Esophagus squamous epithelium (tissue), 5 donors: ENCODE data around the gene AKIRIN2. TPM values are rescaled to one million over a fixed set of nuclear protein-coding genes. Genes with fewer than 3 reads are reported as not detected.

Experiments
- DNase-seq: peaks from one replicate; lab custom pipeline; 2025; lab: John Stamatoyannopoulos, UW
- H3K27ac ChIP-seq, 4 donors: fragments of 200-600 bp; sonication (generic); one replicate each; pipeline ENCODE4 v1.5.1; 2016 to 2019; ENCODE audit warnings: mild to moderate bottlenecking in 1 of 4
- H3K27me3 ChIP-seq, 4 donors: fragments of 200-600 bp; sonication (generic); 1 replicate in 3 of 4; 2 replicates in 1 of 4; pipeline versions ENCODE4 v1.5.1 to v1.6.0; 2017 to 2021; ENCODE audit warnings: antibody characterized with exemption in 1 of 4
- H3K36me3 ChIP-seq, 3 donors: fragments of 200-600 bp; sonication (generic); one replicate each; pipeline ENCODE4 v1.5.1; 2016 to 2019
- H3K4me1 ChIP-seq, 3 donors: fragments of 200-600 bp; sonication (generic); one replicate each; pipeline ENCODE4 v1.5.1; 2017 to 2019
- H3K4me3 ChIP-seq, 4 donors: fragments of 200-600 bp; sonication (generic); 1 replicate in 3 of 4; 2 replicates in 1 of 4; pipeline ENCODE4 v1.5.1; 2016 to 2019; ENCODE audit warnings: mild to moderate bottlenecking in 2 of 4, moderate library complexity in 1 of 4
- H3K9me3 ChIP-seq, 3 donors: fragments of 200-600 bp; sonication (generic); one replicate each; pipeline ENCODE4 v1.5.1; 2016 to 2019
- POLR2A ChIP-seq, 4 donors: fragments of 450-650 bp; IDR thresholded peaks; one replicate each; pipeline ENCODE4 v1.6.1; 2017; ENCODE audit warnings: antibody characterized with exemption in 4 of 4, mild to moderate bottlenecking in 4 of 4, moderate library complexity in 3 of 4
- WGBS, 2 donors: methylation state at CpG; one replicate each; pipeline ENCODE4 v1.1.5; 2018; 5-methylcytosine and 5-hydroxymethylcytosine counted together
- intact Hi-C: fragments of 100-400 bp; cut with DNase I; formaldehyde crosslinking; loops from one replicate; pipeline ENCODE4 v1.15.0; 2022
- total RNA-seq, 4 donors: library from RNA; depleted of rRNA; stranded (reverse); fragments of >200 nt; gene quantifications; one replicate each; pipeline ENCODE4 v1.1.0, GENCODE V29; 2016
- TF ChIP-seq, protein P1 (sequence below), 6 experiments: fragments of 450-650 bp in 4 of 6; fragments of 200-600 bp in 2 of 6; sonication (generic) in 2 of 6; IDR thresholded peaks; one replicate each; pipeline ENCODE4 v1.5.1; 2016 to 2019; ENCODE audit warnings: antibody characterized with exemption in 6 of 6, mild to moderate bottlenecking in 4 of 6, moderate library complexity in 4 of 6
- donor health status: DM: yes; HTN: yes; CAD: no.

AKIRIN2 gene
- total RNA-seq, 4 donors from 2014 or later = 13.8 to 36.7 (median 25.4) TPM

DNA sequence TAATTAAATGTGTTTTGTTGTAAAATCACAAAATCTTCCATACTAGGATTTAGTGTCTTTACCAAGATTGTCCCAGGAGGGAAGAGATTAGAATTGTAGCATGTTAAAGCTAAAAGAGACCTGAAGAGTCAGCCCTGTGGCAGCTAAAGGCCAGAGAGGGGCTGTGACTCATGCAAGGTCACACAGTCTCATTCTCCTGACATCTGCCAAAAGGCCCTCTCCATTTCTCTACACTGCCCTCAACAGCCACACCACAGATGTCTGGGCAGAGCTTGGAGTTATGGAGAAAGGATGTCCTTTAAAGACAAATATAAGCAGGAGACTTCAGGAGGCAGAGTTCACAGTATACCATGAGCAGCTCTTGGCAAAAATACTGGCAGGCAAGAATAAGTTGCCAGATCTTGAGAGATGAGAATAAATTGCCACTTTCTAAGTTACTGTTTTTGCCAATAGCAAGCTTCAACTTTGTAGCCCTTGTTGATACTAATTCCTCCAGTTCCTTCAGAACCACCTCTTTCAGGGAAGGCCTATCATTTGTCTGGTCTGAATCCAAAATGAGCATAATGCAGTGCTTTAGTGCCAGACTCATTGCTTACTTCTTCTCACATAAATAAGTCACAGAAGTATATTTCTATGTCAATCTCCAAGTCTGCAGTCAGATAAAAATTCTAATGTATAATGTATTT lies 41.7 kb downstream of the AKIRIN2 start:
- Histone ChIP-seq H3K4me3 (no peak overlapping the region), H3K9me3 (no peaks in the 10 kb centered on the region), H3K27ac (peak overlapping the region in 1 of 4 donors; percentile 1), H3K36me3 (peaks cover 0 to 37% (median 0%) of the 10 kb centered on the region in 3 donors), H3K27me3 (no peaks in the 10 kb centered on the region), H3K4me1 (peaks cover 0 to 7% (median 0%) of the 10 kb centered on the region in 3 donors)
- DNase-seq = no peak
- no peak for TF ChIP-seq POLR2A (IDR thresholded peaks at IDR 0.05)
- TF ChIP-seq, protein P1, sequence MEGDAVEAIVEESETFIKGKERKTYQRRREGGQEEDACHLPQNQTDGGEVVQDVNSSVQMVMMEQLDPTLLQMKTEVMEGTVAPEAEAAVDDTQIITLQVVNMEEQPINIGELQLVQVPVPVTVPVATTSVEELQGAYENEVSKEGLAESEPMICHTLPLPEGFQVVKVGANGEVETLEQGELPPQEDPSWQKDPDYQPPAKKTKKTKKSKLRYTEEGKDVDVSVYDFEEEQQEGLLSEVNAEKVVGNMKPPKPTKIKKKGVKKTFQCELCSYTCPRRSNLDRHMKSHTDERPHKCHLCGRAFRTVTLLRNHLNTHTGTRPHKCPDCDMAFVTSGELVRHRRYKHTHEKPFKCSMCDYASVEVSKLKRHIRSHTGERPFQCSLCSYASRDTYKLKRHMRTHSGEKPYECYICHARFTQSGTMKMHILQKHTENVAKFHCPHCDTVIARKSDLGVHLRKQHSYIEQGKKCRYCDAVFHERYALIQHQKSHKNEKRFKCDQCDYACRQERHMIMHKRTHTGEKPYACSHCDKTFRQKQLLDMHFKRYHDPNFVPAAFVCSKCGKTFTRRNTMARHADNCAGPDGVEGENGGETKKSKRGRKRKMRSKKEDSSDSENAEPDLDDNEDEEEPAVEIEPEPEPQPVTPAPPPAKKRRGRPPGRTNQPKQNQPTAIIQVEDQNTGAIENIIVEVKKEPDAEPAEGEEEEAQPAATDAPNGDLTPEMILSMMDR (IDR thresholded peaks at IDR 0.05) = no peak
- intact Hi-C loops = no loop called here

DNA sequence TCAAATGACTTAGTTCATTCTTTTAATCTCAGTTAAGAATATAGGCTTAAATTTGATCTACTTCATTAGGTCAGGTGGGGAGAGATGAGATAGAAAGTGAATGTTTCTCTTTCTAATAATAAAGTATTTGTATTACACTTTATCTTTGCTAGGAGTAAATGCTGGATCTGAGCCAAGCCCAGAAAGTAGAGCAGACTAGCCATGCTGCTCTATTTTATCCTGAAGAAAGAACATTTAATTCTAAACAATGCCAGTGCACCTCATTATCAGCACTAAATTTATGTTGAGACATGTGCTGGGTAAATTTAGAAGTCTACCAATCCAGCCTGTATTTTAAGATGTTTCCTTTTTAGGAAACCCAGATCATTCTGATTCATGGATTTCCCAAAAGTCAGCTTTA lies 43.5 kb downstream of the AKIRIN2 start:
- Histone ChIP-seq H3K4me3 (no peak overlapping the region), H3K4me1 (peaks cover 0 to 7% (median 0%) of the 10 kb centered on the region in 3 donors), H3K27me3 (no peaks in the 10 kb centered on the region), H3K27ac (no peak overlapping the region), H3K9me3 (no peaks in the 10 kb centered on the region), H3K36me3 (peaks cover 0 to 32% (median 0%) of the 10 kb centered on the region in 3 donors)
- intact Hi-C loops = no loop called here
- TF ChIP-seq, protein P1 (IDR thresholded peaks at IDR 0.05) = no peak
- TF ChIP-seq POLR2A (IDR thresholded peaks at IDR 0.05) = no peak
- DNase-seq = no peak

DNA sequence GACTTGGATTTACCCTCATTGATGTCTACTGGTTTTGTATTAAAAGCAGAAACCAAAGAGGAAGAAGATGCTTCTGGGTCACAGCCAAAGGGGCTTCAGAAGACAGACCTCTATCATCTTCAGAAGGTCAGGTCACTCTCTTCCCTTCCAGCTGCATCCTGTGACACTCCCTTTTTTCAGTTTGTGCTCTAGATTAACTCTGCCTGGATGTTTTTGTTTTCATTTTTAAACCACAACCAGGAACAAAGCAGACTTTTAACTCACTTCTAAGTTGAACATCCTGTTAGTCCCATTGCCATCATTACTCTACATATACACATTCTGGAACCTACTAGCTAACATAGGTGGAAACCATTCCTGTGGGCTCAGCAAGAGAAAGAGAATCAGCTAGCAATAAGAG lies 45.2 kb downstream of the AKIRIN2 start:
- H3K27ac ChIP-seq = no peak overlapping the region
- peaks cover 0 to 7% (median 0%) of the 10 kb centered on the region in 3 donors for H3K4me1 ChIP-seq
- TF ChIP-seq, protein P1 (IDR thresholded peaks at IDR 0.05) = no peak
- TF ChIP-seq POLR2A (IDR thresholded peaks at IDR 0.05) = no peak
- H3K27me3 ChIP-seq = no peaks in the 10 kb centered on the region
- peaks cover 0 to 35% (median 0%) of the 10 kb centered on the region in 3 donors for H3K36me3 ChIP-seq
- no peak overlapping the region for H3K4me3 ChIP-seq
- H3K9me3 ChIP-seq = no peaks in the 10 kb centered on the region
- DNase-seq = no peak
- intact Hi-C loops = no loop called here

DNA sequence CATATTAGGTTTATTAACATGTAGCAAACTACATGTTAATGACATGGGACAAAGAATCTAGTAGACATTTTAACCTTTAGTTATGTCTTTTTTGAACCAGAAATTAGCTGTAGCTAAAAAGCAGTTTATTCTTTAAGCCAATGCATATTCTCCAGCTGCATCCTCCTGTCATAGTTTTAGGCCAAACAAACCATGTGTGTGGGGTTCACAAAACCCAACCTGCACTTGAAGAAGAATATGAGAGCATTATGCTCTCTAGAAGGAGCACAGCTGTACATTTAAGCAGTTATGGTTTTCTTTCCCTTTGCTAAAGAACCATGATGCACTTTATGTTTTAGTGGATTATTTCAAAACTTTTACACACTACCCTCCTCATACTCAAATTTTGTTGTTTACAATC lies 46.2 kb downstream of the AKIRIN2 start:
- intact Hi-C loops = no loop called here
- Histone ChIP-seq H3K4me1 (peaks cover 0 to 7% (median 0%) of the 10 kb centered on the region in 3 donors), H3K27me3 (no peaks in the 10 kb centered on the region), H3K4me3 (no peak overlapping the region), H3K36me3 (peaks cover 0 to 29% (median 0%) of the 10 kb centered on the region in 3 donors), H3K27ac (no peak overlapping the region), H3K9me3 (no peaks in the 10 kb centered on the region)
- no peak for TF ChIP-seq POLR2A (IDR thresholded peaks at IDR 0.05)
- DNase-seq = no peak

DNA sequence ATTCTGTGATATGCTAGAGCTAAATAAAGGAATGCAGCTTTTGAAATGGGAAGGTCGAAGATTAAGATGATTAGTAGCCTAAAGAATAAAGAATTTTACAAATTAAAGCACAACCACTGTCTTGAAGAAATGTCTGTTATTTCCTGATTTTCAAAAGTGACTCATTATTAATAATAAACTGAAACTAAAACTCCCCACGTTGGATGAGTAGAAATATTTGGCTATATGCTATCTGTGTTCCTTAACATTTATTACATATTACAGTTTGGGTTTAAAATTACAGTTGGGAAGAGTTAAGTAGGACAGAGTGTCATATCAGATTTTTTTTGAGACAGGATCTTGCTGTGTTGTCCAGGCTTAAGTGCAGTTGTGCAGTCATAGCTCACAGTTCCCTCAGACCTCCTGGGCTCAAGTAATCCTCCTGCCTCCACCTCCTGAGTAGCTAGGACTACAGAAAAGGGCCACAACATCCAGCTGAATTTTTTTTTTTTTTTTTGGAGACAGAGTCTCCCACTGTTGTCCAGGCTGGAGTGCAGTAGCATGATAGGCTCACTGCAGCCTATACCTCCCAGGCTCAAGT lies 47.1 kb downstream of the AKIRIN2 start:
- Histone ChIP-seq H3K36me3 (peaks cover 0 to 29% (median 0%) of the 10 kb centered on the region in 3 donors), H3K27me3 (no peaks in the 10 kb centered on the region), H3K9me3 (no peaks in the 10 kb centered on the region), H3K27ac (no peak overlapping the region), H3K4me1 (peaks cover 0 to 1% (median 0%) of the 10 kb centered on the region in 3 donors), H3K4me3 (no peak overlapping the region)
- TF ChIP-seq, protein P1 (IDR thresholded peaks at IDR 0.05) = no peak
- TF ChIP-seq POLR2A (IDR thresholded peaks at IDR 0.05) = no peak
- intact Hi-C loops = no loop called here
- 56 to 65% methylated on average over 2 of the region's 2 CpGs for WGBS, 2 donors
- no peak for DNase-seq
